Activated T-helper 1 cell treated with Interleukin-2 at 50 U/mL for 16 hours (primary cell): ENCODE data around the gene KRTAP29-1.
"Not testable (repeated sequence)": the region's sequence is repeated elsewhere in the genome, so short reads cannot be mapped to it uniquely, and the experiment has no call there.

Source experiments
- DNase-seq: peaks from one replicate; pipeline ENCODE4 v3.0.0-alpha.2; 2020; ENCODE audit warnings: low read depth

KRTAP29-1 gene, protein sequence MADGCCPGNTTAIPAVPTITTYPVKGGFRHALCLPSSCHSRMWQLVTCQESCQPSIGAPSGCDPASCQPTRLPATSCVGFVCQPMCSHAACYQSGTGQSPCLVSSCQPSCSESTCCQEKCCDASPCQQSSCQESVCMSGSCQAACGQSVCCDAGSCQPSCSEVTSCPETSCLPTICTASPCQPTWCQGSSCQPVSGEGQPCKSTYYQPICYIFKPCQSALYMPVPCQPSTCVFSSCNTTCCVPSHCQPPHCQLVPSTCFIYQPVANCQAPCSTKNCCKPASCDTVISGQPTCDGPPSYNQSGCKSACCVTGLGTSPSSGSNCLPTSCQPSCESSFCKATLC

DNA sequence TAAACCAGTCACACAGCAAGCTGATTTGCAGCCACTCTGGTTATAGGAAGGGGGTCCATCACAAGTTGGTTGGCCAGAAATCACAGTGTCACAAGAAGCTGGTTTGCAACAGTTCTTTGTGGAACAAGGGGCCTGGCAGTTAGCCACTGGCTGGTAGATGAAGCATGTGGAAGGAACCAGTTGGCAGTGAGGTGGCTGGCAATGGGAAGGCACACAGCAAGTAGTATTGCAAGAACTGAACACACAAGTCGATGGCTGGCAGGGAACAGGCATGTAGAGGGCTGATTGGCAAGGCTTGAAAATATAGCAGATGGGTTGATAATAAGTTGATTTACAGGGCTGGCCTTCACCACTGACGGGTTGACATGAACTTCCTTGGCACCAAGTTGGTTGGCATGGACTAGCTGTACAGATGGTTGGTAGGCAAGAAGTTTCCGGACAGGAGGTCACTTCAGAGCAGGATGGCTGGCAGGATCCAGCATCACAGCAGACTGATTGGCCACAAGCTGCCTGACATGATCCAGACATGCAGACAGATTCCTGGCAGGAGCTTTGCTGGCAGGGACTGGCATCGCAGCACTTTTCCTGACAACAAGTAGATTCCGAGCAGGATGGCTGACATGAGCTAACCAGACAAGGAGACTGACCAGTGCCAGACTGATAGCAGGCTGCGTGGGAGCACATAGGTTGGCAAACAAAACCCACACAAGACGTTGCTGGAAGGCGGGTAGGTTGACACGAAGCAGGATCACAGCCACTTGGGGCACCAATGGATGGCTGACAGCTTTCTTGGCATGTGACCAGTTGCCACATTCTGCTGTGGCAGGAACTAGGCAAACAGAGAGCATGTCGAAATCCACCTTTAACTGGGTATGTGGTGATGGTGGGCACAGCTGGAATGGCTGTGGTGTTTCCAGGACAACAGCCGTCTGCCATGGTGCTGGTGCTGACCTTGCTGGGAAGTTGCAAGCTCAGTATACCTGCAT lies at the start of gene KRTAP29-1:
KRTAP29-1 (minus strand) TSS at position 936 of the 986 bp plus-strand sequence; CDS start at position 936, 0 bp downstream.
- no peak for DNase-seq

DNA sequence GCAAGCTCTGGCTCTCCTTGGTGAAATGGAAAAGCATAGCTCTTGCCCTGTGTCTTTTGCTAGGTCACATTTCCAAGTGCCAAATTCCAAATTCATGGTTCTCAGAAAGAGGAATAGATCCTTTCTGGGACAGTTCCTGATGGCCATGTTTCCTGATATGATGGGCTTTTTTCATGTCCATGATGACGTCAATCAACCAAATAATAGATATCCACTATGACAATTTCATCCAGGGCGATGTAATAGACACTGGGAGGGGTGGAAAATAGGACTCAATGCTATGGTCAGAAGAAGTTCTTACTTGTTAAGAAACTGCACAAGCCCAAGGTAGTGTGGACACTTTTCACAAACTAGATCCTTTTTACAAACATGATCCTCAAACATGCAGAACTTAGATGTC lies 48.5 kb upstream of the KRTAP29-1 start:
- DNase-seq, result no peak

- not testable (repeated sequence) for DNase-seq
Observed at GRCh38 chr17:41350381-41350878, 47.8 kb upstream of the KRTAP29-1 start, which contains the start of gene KRT33A. Gene KRT33A, minus strand, starts transcription at chr17:41350828. Its CDS starts 61 bp downstream, at chr17:41350767.

DNA sequence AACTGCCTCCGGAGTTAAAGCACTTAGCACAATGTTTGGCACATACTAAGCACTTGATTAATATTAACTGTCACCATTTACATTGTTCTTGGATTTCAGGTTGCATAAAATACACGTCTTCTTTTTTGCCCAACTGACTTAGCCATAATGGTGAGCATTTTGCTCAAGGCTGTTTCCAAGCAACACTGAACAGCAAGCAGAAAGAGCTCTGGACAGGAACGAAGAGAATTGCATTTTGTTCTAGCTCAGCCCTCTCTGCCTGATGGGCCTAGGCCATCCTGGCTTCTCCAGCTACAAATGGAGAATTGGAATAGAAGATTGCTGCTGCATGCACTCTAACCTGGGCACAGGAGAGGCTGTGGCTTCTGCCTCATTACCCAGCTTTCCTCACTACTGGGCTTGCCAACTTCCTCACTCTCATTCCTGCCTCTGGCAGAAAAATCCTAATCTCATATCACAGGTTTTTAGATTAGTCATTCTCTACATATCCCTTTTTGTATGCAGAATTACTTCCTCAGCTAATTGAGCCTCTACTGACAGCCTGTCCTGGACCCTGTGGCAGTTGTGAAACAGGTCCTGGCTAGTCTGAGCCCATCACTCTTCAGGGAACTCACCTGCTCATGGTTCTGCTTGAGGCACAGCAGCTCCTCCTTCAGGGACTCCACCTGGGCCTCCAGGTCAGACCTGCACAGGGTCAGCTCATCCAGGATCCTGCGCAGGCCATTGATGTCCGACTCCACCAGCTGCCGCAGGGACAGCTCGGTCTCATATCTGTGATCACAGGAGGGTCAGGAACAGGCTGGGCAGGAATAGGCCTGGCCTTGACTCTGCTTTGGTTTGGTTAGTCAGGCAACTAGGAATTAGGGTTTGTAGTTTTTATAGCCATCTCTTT lies 45.5 kb upstream of the KRTAP29-1 start:
- DNase-seq, result no peak

GRCh38 chr17:41346421-41346820 lies 43.8 kb upstream of the KRTAP29-1 start:
- not testable (repeated sequence) for DNase-seq

- no peak for DNase-seq
Observed at GRCh38 chr17:41345992-41346391, 43.3 kb upstream of the KRTAP29-1 start.

DNA sequence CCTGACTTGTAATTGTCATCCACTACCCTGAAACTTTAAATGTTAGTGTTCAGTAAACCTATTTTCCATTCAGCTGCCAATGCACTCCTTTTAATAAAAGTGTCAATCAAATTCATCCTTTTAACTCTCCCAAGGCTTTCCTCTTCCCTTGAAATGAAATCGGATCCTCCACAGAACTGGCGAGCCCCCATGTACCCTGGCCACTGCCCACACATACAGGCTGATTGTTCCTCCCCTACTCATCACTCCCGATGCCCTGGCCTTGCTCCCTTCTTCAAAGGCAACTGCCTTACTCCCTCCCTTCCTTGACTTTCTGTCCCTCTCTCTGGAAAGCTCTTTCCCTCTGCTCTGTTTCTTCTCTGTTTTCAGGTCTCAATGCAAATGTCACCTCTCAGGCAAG lies 40.4 kb upstream of the KRTAP29-1 start:
- DNase-seq, result no peak

DNA sequence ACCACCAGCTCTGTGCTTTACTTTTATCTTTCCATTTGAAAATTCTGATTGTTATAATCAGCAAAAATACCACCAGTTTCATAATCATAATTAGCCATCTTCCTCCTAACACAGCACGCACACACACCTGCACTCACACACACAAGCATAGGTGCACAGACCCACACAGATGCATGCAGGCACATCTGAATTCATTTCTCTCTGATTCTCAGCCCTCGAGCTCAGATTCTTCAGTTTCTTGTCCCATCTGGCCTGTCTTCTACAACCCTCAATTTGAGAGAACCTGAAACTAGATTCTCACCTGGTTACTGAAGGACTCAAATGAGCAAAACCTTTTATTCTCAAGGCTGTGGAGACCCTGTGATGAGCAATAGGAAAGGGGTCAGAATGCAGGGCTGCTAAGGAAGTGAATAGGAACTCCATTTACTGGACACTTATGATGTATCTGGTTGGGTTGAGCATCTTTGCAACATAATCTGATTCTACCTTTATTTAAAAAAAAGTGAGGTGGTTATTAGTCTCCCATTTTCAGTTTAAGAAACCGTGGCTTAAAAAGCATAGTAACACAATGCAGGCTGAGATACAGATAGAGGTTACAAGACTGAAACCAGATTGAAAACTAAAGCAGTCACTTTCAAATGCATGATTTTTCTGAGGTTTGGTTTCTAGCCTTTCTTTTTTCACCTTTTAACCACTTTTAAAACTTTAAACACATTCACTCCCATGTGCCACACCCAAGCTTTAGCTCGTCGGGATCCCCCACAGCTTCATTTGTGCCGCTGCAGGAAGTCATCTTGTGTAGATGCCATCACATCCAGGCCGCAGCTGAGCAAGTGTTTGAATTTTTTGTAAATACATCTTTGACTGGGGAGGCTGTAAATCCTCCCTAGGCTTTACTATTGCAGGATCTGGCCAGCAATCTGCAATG lies 38.5 kb upstream of the KRTAP29-1 start:
- no peak for DNase-seq

DNA sequence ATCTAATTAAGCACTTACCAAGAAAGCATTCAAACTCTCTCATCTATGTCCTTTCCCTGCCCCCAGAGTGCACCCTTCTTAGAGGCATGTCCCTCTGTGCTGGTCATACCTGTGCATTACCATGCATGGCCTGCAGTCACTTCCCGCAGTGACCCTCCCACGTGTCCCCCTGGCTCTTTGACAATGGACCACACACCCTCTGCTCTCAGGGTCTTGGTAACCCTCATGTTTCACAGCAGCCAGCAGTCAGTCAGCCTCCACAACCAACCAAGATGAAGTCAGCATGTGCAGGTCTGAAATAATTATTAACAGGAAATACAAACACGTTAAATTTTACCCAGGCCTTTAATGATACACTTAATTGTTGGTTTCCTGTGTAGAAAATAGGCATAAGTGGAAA lies 37.8 kb upstream of the KRTAP29-1 start:
- no peak for DNase-seq

GRCh38 chr17:41339571-41340172 lies 37.0 kb upstream of the KRTAP29-1 start:
- DNase-seq, result no peak

- no peak for DNase-seq
Observed at GRCh38 chr17:41338961-41339485, 36.4 kb upstream of the KRTAP29-1 start.

GRCh38 chr17:41335747-41336146 lies 33.1 kb upstream of the KRTAP29-1 start:
- DNase-seq, result no peak

- DNase-seq, result no peak
Observed at GRCh38 chr17:41334385-41335305, 32.0 kb upstream of the KRTAP29-1 start.

- no peak for DNase-seq
Observed at GRCh38 chr17:41333836-41334235, 31.2 kb upstream of the KRTAP29-1 start.

DNA sequence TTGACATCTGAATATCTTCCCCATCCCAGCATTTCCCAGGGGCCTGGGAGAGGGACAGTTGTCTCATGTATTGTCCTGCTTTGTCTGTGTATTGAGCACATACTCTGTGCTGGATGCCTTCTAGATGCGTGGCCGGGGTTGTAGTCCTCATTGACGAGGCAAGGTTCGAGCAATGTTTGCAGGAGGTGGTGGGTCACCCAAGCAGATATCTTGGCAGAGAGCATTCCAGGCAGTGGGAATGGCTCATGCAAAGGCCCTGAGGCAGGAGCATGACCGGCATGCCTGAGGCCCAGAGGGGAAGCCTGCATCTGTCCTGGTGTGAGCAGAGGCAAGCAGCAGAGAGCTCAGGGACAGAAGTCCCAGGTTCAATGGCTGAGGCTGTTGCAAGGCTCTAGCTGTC lies 30.4 kb upstream of the KRTAP29-1 start:
- no peak for DNase-seq

- DNase-seq, result no peak
Observed at GRCh38 chr17:41332239-41332638, 29.6 kb upstream of the KRTAP29-1 start.

DNA sequence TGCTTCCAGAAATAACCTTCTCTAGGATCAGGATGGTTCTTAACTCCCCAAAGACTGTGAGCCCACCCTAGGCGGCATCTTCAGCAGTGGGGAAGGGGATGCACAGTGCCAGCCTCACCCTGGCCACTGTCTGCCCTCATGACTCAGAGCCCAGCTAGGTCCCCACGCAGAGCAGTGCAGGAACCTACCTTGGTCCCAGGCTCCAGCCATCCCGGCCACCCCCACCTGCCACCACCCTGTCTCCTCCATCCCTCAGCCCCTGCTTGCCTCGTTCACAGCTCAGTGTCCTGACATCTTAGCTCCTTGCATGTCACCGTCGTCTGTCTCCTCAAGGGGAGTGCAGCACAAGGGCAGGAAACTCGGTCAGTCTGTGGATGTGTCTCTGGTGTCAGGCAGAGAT lies 29.0 kb upstream of the KRTAP29-1 start:
- DNase-seq, result no peak

GRCh38 chr17:41329279-41329948 lies 26.8 kb upstream of the KRTAP29-1 start:
- no peak for DNase-seq
